K562 treated with DMSO at 1 percent for 48 hours (cell line): ENCODE results near the gene DBF4B. TPM values are rescaled to one million over a fixed set of nuclear protein-coding genes. Genes with fewer than 3 reads are reported as not detected.

Experiments
- total RNA-seq: library from RNA; unstranded; fragments of 300-600 nt; gene quantifications from 2 replicates; pipeline ENCODE4 v1.2.3, GENCODE V29; 2022; ENCODE audit warnings: low replicate concordance; ENCODE audit errors: extremely low read depth

The DBF4B gene
- not detected in 2 replicates for total RNA-seq

GRCh38 chr17:44708401-44709263 lies at the start of gene DBF4B:
DBF4B (plus strand) TSS chr17:44708665; CDS start chr17:44708821, 156 bp downstream.

GRCh38 chr17:44689477-44690217 lies 18.8 kb upstream of the DBF4B start, which contains the start of gene CCDC43:
CCDC43 (minus strand) TSS chr17:44689776; CDS start chr17:44689753, 23 bp downstream.

GRCh38 chr17:44758414-44759085 lies 50.1 kb downstream of the DBF4B start, which contains the start of gene ADAM11:
ADAM11 (plus strand) TSS chr17:44758988; CDS start chr17:44759200, 212 bp downstream.

Other genes with a start within 250 kb of the DBF4B start
- not detected in 2 replicates for gene GPATCH8, start 205.3 kb upstream of the DBF4B start, total RNA-seq
- gene FZD2, start 151.2 kb upstream of the DBF4B start, total RNA-seq = not detected in 2 replicates
- not detected in 2 replicates for gene MEIOC, start 52.2 kb upstream of the DBF4B start, total RNA-seq
- not detected in 2 replicates for gene CCDC43, start 18.9 kb upstream of the DBF4B start, total RNA-seq
- gene ADAM11, start 50.3 kb downstream of the DBF4B start, total RNA-seq = not detected in 2 replicates
- not detected in 2 replicates for gene GJC1, start 121.6 kb downstream of the DBF4B start, total RNA-seq
- gene HIGD1B, start 139.2 kb downstream of the DBF4B start, total RNA-seq = not detected in 2 replicates
- not detected in 2 replicates for gene EFTUD2, start 190.8 kb downstream of the DBF4B start, total RNA-seq
- not detected in 2 replicates for gene GFAP, start 206.8 kb downstream of the DBF4B start, total RNA-seq
- not detected in 2 replicates for gene KIF18B, start 239.1 kb downstream of the DBF4B start, total RNA-seq